ENCODE data around the gene MYDGF. TPM values are rescaled to one million over a fixed set of nuclear protein-coding genes. Genes with fewer than 3 reads are reported as not detected.

Gene MYDGF
- total and polyA plus RNA-seq, 4 donors: 85.1 to 222 (median 144) TPM

DNA sequence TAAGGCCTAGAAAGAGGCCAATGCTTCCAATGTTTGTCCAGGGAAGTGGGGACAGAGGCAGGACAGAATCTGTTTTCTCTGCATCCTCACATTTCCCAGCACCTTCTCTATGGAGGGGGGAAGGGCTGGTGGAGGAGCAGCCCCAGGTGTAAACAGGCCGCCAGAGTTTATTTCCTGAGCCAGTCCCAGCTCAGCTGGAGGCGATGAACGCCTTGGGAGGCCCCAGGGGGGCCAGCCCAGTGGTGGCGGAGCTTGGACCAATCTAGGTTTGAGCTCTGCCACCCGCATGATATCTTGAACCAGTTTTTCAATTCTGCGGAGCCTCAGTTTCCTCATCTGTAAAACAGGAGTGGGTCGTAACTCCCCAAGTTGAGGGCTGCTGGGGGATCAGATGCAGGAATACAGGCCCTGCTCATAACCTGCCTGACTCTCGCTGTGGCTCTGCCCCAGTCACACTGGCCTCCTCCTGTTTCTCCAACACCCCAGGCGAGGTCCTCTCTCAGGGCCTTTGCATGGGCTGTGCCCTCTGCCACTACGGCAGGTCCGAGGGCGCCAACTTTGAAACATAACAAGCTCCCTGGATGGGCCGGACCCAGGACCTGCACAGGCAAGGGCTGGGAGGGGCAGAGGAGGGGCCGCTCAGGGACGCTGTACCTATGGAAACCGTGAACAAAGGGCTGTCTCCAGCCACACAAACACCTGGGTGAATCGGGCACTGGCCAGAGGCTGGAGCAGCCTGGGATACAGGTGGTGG is 29.7 kb downstream of the MYDGF start:
- Histone ChIP-seq H3K4me1 (ENCODE audit: control insufficient read depth in 4 of 4, insufficient read depth in 4 of 4, low read length in 3 of 4) (peaks cover 4 to 31% (median 28%) of the 10 kb centered on the region in 4 donors), H3K36me3 (ENCODE audit: control insufficient read depth in 4 of 4, insufficient read depth in 3 of 4, low read depth in 1 of 4, low read length in 3 of 4) (peaks cover 0 to 2% (median 0%) of the 10 kb centered on the region in 4 donors), H3K9ac (ENCODE audit: low read depth in 1 of 2, low read length in 2 of 2) (peak overlapping the region; percentile 63 to 69), H3K9me3 (ENCODE audit: control insufficient read depth in 4 of 4, low read length in 3 of 4) (no peaks in the 10 kb centered on the region), H3K27me3 (ENCODE audit: control insufficient read depth in 4 of 4, insufficient read depth in 4 of 4, low read length in 3 of 4) (no peaks in the 10 kb centered on the region), H3K27ac (ENCODE audit: low read depth in 1 of 2, low read length in 2 of 2) (peak overlapping the region; percentile 76 to 83), H3K4me3 (ENCODE audit: low read depth in 1 of 3, low read length in 3 of 3) (peak overlapping the region; percentile 83 to 92 (median 87))
- WGBS: 26% methylated on average over 17 of the region's 17 CpGs
- no peak for DNase-seq (ENCODE audit: low spot score)
- TF ChIP-seq HNF4G (IDR thresholded peaks at IDR 0.05) (no peak), RAD21 (IDR thresholded peaks at IDR 0.05) (no peak), FOXA2 (IDR thresholded peaks at IDR 0.05) (no peak), TAF1 (conservative IDR thresholded peaks at IDR 0.05) (no peak), GABPA (IDR thresholded peaks at IDR 0.05 in 1 of 2, conservative IDR thresholded peaks at IDR 0.05 in 1 of 2) (no peak), FOXA1 (IDR thresholded peaks at IDR 0.05) (no peak), NR2F2 (IDR thresholded peaks at IDR 0.05) (no peak), YY1 (IDR thresholded peaks at IDR 0.05) (no peak), HNF4A (conservative IDR thresholded peaks at IDR 0.05) (no peak), JUND (IDR thresholded peaks at IDR 0.05) (no peak)
- TF ChIP-seq, protein P1, sequence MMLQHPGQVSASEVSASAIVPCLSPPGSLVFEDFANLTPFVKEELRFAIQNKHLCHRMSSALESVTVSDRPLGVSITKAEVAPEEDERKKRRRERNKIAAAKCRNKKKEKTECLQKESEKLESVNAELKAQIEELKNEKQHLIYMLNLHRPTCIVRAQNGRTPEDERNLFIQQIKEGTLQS (IDR thresholded peaks at IDR 0.05): no peak
- TF ChIP-seq, protein P2, sequence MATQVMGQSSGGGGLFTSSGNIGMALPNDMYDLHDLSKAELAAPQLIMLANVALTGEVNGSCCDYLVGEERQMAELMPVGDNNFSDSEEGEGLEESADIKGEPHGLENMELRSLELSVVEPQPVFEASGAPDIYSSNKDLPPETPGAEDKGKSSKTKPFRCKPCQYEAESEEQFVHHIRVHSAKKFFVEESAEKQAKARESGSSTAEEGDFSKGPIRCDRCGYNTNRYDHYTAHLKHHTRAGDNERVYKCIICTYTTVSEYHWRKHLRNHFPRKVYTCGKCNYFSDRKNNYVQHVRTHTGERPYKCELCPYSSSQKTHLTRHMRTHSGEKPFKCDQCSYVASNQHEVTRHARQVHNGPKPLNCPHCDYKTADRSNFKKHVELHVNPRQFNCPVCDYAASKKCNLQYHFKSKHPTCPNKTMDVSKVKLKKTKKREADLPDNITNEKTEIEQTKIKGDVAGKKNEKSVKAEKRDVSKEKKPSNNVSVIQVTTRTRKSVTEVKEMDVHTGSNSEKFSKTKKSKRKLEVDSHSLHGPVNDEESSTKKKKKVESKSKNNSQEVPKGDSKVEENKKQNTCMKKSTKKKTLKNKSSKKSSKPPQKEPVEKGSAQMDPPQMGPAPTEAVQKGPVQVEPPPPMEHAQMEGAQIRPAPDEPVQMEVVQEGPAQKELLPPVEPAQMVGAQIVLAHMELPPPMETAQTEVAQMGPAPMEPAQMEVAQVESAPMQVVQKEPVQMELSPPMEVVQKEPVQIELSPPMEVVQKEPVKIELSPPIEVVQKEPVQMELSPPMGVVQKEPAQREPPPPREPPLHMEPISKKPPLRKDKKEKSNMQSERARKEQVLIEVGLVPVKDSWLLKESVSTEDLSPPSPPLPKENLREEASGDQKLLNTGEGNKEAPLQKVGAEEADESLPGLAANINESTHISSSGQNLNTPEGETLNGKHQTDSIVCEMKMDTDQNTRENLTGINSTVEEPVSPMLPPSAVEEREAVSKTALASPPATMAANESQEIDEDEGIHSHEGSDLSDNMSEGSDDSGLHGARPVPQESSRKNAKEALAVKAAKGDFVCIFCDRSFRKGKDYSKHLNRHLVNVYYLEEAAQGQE (IDR thresholded peaks at IDR 0.05): no peak
- TF ChIP-seq, protein P3, sequence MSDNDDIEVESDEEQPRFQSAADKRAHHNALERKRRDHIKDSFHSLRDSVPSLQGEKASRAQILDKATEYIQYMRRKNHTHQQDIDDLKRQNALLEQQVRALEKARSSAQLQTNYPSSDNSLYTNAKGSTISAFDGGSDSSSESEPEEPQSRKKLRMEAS (IDR thresholded peaks at IDR 0.05): no peak
- TF ChIP-seq, protein P4, sequence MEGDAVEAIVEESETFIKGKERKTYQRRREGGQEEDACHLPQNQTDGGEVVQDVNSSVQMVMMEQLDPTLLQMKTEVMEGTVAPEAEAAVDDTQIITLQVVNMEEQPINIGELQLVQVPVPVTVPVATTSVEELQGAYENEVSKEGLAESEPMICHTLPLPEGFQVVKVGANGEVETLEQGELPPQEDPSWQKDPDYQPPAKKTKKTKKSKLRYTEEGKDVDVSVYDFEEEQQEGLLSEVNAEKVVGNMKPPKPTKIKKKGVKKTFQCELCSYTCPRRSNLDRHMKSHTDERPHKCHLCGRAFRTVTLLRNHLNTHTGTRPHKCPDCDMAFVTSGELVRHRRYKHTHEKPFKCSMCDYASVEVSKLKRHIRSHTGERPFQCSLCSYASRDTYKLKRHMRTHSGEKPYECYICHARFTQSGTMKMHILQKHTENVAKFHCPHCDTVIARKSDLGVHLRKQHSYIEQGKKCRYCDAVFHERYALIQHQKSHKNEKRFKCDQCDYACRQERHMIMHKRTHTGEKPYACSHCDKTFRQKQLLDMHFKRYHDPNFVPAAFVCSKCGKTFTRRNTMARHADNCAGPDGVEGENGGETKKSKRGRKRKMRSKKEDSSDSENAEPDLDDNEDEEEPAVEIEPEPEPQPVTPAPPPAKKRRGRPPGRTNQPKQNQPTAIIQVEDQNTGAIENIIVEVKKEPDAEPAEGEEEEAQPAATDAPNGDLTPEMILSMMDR (IDR thresholded peaks at IDR 0.05; ENCODE audit: low read depth, low read length, missing input control): no peak

DNA sequence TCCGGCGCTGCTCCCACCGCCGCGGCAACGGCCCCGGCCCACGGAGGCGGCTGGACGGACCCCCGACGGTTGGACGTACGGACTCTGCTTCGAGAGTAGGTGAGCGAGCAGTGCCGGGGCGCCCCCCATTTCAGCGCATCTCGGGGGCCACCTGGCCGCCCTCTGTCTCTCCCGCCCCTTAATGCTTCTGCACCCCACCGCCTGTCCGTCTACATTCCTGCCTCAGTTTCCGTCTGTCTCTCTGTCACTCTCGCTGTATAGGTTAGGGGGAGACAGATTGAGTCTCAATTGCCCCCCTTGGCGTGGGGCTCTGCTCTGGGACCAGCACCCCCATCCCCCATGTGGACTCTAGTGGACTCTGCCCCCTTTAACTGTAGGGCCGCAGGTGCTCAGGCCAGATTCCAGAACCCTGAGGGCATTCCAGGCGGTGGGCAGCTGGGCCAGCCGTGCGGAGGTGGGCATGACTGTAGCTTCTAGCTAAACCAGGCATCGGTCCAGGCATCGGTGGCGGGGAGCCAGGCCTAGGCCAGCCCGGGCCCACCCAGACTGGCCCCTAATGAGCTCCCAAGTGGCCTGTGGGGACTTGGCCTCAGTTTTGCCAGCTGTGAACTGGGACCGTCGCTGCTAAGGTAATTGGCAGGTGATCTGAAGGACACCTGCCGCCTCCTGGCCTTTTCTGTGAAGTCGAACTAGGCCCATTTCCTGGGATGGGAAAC is 30.5 kb downstream of the MYDGF start:
- no peak for DNase-seq (ENCODE audit: low spot score)
- H3K4me3 ChIP-seq (ENCODE audit: low read depth in 1 of 3, low read length in 3 of 3): peak overlapping the region; percentile 83 to 92 (median 87)
- TF ChIP-seq HNF4A (conservative IDR thresholded peaks at IDR 0.05): peak; percentile 89 to 94
- TF ChIP-seq SP1 (IDR thresholded peaks at IDR 0.05): no peak
- no peak for TF ChIP-seq TAF1 (conservative IDR thresholded peaks at IDR 0.05)
- TF ChIP-seq, protein P2 (IDR thresholded peaks at IDR 0.05): no peak
- TF ChIP-seq YY1 (IDR thresholded peaks at IDR 0.05): no peak
- TF ChIP-seq RAD21 (IDR thresholded peaks at IDR 0.05): peak in 1 of 2 donors; percentile 22
- no peak for TF ChIP-seq NR2F2 (IDR thresholded peaks at IDR 0.05)
- TF ChIP-seq, protein P5, sequence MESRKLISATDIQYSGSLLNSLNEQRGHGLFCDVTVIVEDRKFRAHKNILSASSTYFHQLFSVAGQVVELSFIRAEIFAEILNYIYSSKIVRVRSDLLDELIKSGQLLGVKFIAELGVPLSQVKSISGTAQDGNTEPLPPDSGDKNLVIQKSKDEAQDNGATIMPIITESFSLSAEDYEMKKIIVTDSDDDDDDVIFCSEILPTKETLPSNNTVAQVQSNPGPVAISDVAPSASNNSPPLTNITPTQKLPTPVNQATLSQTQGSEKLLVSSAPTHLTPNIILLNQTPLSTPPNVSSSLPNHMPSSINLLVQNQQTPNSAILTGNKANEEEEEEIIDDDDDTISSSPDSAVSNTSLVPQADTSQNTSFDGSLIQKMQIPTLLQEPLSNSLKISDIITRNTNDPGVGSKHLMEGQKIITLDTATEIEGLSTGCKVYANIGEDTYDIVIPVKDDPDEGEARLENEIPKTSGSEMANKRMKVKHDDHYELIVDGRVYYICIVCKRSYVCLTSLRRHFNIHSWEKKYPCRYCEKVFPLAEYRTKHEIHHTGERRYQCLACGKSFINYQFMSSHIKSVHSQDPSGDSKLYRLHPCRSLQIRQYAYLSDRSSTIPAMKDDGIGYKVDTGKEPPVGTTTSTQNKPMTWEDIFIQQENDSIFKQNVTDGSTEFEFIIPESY (IDR thresholded peaks at IDR 0.05): no peak
- no peak for TF ChIP-seq FOXA2 (IDR thresholded peaks at IDR 0.05)
- no peak for TF ChIP-seq JUND (IDR thresholded peaks at IDR 0.05)

More for the DNA sequence above, 30.5 kb downstream of the MYDGF start:
- WGBS: 3% methylated on average over 39 of the region's 39 CpGs
- H3K36me3 ChIP-seq (ENCODE audit: control insufficient read depth in 4 of 4, insufficient read depth in 3 of 4, low read depth in 1 of 4, low read length in 3 of 4): no peaks in the 10 kb centered on the region
- H3K27ac ChIP-seq (ENCODE audit: low read depth in 1 of 2, low read length in 2 of 2): peak overlapping the region; percentile 76 to 83
- peaks cover 4 to 31% (median 28%) of the 10 kb centered on the region in 4 donors for H3K4me1 ChIP-seq (ENCODE audit: control insufficient read depth in 4 of 4, insufficient read depth in 4 of 4, low read length in 3 of 4)
- no peaks in the 10 kb centered on the region for H3K27me3 ChIP-seq (ENCODE audit: control insufficient read depth in 4 of 4, insufficient read depth in 4 of 4, low read length in 3 of 4)
- peak overlapping the region; percentile 63 to 69 for H3K9ac ChIP-seq (ENCODE audit: low read depth in 1 of 2, low read length in 2 of 2)
- no peaks in the 10 kb centered on the region for H3K9me3 ChIP-seq (ENCODE audit: control insufficient read depth in 4 of 4, low read length in 3 of 4)

All from liver (tissue), 9 donors.